GM13977 (cell line): ENCODE measurements around the gene ABHD1.

ENCODE experiments used
- DNase-seq: peaks from one replicate; pipeline ENCODE4 v3.0.0; 2012; ENCODE audit warnings: low spot score
- CTCF ChIP-seq: IDR thresholded peaks from 2 replicates; pipeline ENCODE4 v1.5.1; 2012; ENCODE audit warnings: mild to moderate bottlenecking, control low read depth; ENCODE audit not compliant: insufficient read depth; ENCODE audit errors: extremely low read depth, missing control alignments
- in situ Hi-C: fragments of 300-500 bp; cut with MboI; formaldehyde crosslinking; loops from one replicate; pipeline ENCODE4 v1.12.0; 2022; ENCODE audit warnings: low sequenced_read_pairs, low pct_unique_long_range_greater_than_20kb, mixed read lengths, inconsistent platforms; ENCODE audit not compliant: unreplicated experiment

The ABHD1 gene

GRCh38 chr2:27079233-27080139 lies 44.1 kb upstream of the ABHD1 start:
- in situ Hi-C loops = no loop called here

DNA sequence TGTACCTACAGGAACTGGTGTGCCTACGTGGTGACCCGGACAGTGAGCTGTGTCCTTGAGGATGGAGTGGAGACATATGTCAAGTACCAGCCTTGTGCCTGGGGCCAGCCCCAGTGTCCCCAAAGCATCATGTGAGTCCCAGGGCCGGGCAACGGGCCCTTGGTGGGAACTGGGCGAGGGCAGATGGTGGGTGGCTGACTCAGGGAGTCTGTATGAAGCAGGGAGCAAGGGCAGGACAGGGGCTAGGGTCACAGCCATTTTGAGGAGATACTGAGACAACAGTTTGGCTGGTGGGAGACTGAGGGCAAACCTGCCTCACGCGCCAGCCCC lies 43.5 kb upstream of the ABHD1 start:
- in situ Hi-C loops = no loop called here
- DNase-seq = no peak

More at GRCh38 chr2:27079233-27080139, 44.1 kb upstream of the ABHD1 start:
- TF ChIP-seq CTCF = no peak
- no peak for DNase-seq

DNA sequence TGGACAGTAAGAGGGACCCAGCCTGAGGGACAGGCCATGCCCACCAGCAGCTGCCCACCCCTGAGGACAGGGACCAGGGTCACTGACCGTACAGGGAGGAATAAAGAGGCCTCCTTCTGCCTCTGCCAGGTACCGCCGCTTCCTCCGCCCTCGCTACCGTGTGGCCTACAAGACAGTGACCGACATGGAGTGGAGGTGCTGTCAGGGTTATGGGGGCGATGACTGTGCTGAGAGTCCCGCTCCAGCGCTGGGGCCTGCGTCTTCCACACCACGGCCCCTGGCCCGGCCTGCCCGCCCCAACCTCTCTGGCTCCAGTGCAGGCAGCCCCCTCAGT lies 43.0 kb upstream of the ABHD1 start:
- no peak for DNase-seq
- in situ Hi-C loops = no loop called here
- no peak for TF ChIP-seq CTCF

More for the DNA sequence above, 43.5 kb upstream of the ABHD1 start:
- no peak for TF ChIP-seq CTCF

DNA sequence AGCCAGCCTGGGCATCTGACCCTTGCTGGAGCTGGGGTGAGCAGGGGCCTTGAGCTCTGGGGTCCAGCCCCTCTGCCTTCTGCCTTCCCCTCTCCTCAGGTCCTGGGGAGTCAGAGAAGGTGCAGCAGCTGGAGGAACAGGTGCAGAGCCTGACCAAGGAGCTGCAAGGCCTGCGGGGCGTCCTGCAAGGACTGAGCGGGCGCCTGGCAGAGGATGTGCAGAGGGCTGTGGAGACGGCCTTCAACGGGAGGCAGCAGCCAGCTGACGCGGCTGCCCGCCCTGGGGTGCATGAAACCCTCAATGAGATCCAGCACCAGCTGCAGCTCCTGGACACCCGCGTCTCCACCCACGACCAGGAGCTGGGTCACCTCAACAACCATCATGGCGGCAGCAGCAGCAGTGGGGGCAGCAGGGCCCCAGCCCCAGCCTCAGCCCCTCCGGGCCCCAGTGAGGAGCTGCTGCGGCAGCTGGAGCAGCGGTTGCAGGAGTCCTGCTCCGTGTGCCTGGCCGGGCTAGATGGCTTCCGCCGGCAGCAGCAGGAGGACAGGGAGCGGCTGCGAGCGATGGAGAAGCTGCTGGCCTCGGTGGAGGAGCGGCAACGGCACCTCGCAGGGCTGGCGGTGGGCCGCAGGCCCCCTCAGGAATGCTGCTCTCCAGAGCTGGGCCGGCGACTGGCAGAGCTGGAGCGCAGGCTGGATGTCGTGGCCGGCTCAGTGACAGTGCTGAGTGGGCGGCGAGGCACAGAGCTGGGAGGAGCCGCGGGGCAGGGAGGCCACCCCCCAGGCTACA lies 41.4 kb upstream of the ABHD1 start:
- no peak for TF ChIP-seq CTCF
- no peak for DNase-seq
- in situ Hi-C loops = no loop called here

GRCh38 chr2:27082773-27083409 lies 40.7 kb upstream of the ABHD1 start:
- TF ChIP-seq CTCF = no peak
- in situ Hi-C loops = no loop called here
- no peak for DNase-seq

GRCh38 chr2:27083410-27084296 lies 40.0 kb upstream of the ABHD1 start:
- in situ Hi-C loops = no loop called here
- DNase-seq = no peak
- no peak for TF ChIP-seq CTCF
